ENCODE results near the gene FIZ1.
"Not testable (repeated sequence)": the region's sequence is repeated elsewhere in the genome, so short reads cannot be mapped to it uniquely, and the experiment has no call there.

The FIZ1 gene

DNA sequence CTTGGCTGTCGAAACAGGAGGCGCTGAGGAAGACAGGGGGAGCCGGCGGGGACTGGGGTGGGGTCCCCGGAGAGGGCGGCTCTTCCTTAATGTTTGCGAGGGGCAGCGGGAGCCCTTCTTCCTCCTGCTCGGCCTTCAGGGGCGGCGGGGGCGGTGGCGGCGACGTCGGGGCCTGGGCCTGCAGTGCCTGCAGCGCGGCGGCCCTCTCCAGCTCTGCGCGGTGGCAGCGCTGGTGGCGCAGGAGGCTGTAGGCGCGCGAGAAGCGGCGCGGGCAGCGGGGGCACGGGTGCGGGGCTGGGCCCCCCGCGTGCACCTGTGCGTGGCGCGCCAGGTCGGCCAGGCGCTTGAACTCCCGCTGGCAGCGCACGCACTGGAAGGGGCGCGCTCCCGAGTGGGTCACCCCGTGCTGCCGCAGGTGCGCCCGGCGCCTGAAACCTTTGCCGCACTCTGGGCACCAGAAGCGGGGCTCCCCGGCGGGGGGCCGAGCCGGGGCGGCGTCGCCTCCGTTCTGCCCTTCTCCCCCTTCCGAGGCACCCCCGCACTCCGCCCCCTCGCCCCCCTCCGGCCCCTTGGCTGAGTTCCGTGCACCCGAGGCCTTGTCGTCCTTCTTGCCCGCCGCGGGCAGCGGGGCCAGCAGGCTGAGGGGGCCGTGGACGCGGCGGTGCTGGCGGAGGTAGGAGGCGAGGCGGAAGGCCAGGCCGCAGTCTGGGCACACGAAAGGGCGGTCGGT, 21.1 kb downstream of the FIZ1 start:
- TF ChIP-seq, protein P1, sequence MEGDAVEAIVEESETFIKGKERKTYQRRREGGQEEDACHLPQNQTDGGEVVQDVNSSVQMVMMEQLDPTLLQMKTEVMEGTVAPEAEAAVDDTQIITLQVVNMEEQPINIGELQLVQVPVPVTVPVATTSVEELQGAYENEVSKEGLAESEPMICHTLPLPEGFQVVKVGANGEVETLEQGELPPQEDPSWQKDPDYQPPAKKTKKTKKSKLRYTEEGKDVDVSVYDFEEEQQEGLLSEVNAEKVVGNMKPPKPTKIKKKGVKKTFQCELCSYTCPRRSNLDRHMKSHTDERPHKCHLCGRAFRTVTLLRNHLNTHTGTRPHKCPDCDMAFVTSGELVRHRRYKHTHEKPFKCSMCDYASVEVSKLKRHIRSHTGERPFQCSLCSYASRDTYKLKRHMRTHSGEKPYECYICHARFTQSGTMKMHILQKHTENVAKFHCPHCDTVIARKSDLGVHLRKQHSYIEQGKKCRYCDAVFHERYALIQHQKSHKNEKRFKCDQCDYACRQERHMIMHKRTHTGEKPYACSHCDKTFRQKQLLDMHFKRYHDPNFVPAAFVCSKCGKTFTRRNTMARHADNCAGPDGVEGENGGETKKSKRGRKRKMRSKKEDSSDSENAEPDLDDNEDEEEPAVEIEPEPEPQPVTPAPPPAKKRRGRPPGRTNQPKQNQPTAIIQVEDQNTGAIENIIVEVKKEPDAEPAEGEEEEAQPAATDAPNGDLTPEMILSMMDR (IDR thresholded peaks at IDR 0.05; ENCODE audit: extremely low read depth, insufficient read depth, missing control alignments) = no peak
- DNase-seq (ENCODE audit: low spot score) = no peak
- in situ Hi-C loops (cut with MboI; ENCODE audit: low pct_unique_long_range_greater_than_20kb, low sequenced_read_pairs, unreplicated experiment) = no loop called here

GRCh38 chr19:55576746-55577145, 22.6 kb downstream of the FIZ1 start:
- TF ChIP-seq, protein P1 (IDR thresholded peaks at IDR 0.05; ENCODE audit: extremely low read depth, insufficient read depth, missing control alignments) = no peak
- in situ Hi-C loops (cut with MboI; ENCODE audit: low pct_unique_long_range_greater_than_20kb, low sequenced_read_pairs, unreplicated experiment) = no loop called here
- DNase-seq (ENCODE audit: low spot score) = no peak

DNA sequence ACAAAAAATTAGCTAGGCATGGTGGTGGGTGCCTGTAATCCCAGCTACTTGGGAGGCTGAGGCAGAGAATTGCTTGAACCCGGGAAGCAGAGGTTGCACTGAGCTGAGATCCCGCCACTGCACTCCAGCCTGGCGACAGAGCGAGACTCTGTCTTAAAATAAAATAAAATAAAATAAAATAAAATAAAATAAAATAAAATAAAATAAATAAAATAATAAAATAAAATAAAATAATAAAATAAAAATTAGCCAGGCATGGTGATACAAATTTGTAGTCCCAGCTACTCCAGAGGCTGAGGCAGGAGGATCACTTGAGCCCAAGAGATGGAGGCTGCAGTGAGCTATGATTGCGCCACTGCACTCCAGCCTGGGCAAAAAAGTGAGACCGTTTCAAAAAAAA, 25.4 kb downstream of the FIZ1 start:
- DNase-seq (ENCODE audit: low spot score); in situ Hi-C loops (cut with MboI; ENCODE audit: low pct_unique_long_range_greater_than_20kb, low sequenced_read_pairs, unreplicated experiment): not testable (repeated sequence)

GRCh38 chr19:55569477-55569876, 29.8 kb downstream of the FIZ1 start:
- in situ Hi-C loops (cut with MboI; ENCODE audit: low pct_unique_long_range_greater_than_20kb, low sequenced_read_pairs, unreplicated experiment); DNase-seq (ENCODE audit: low spot score): not testable (repeated sequence)

GRCh38 chr19:55567708-55568328, 31.5 kb downstream of the FIZ1 start:
- in situ Hi-C loops (cut with MboI; ENCODE audit: low pct_unique_long_range_greater_than_20kb, low sequenced_read_pairs, unreplicated experiment) = no loop called here
- no peak for DNase-seq (ENCODE audit: low spot score)
- TF ChIP-seq, protein P1 (IDR thresholded peaks at IDR 0.05; ENCODE audit: extremely low read depth, insufficient read depth, missing control alignments) = no peak

GRCh38 chr19:55566823-55567222, 32.5 kb downstream of the FIZ1 start:
- no peak for DNase-seq (ENCODE audit: low spot score)
- in situ Hi-C loops (cut with MboI; ENCODE audit: low pct_unique_long_range_greater_than_20kb, low sequenced_read_pairs, unreplicated experiment) = no loop called here
- TF ChIP-seq, protein P1 (IDR thresholded peaks at IDR 0.05; ENCODE audit: extremely low read depth, insufficient read depth, missing control alignments) = no peak

- TF ChIP-seq, protein P1 (IDR thresholded peaks at IDR 0.05; ENCODE audit: extremely low read depth, insufficient read depth, missing control alignments) = no peak
- in situ Hi-C loops (cut with MboI; ENCODE audit: low pct_unique_long_range_greater_than_20kb, low sequenced_read_pairs, unreplicated experiment) = no loop called here
Observed at GRCh38 chr19:55563261-55563690, 36.0 kb downstream of the FIZ1 start.

More at GRCh38 chr19:55563261-55563690, 36.0 kb downstream of the FIZ1 start:
- DNase-seq (ENCODE audit: low spot score) = no peak
